GM21390 (cell line): ENCODE data around the gene DMKN.
A peak's percentile ranks its signal among the peaks of the same experiment; 100 is the strongest.
"Not testable (repeated sequence)": the region's sequence is repeated elsewhere in the genome, so short reads cannot be mapped to it uniquely, and the experiment has no call there.

Experiments
- ATAC-seq: cut with Tn5 transposase; IDR thresholded peaks from one replicate; pipeline ENCODE4 v1.9.1; 2021; ENCODE audit not compliant: unreplicated experiment

DMKN gene

DNA sequence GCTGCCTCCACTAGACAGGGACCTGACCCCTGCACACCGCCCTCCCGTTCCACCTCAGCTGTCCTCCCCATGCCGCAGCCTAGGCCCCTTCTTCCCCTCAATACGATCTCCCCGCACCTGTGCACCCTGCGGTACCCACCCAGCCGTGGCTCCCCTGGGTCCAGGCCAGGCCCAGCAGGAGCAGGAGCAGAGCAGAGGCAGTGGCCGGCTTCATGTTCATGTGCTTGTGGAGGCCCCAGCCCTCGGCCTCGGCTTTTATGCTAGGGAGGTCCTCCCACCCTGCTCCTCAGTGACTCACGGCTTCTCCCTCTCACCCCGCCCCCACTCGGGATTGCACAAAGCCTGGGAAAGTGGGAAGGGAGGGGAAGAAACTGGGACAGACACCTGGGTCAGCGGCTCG, 11.8 kb downstream of the DMKN start:
- no peak for ATAC-seq

GRCh38 chr19:35500611-35501010, 12.8 kb downstream of the DMKN start:
- ATAC-seq = no peak

- no peak for ATAC-seq
Observed at GRCh38 chr19:35498984-35499527, 14.4 kb downstream of the DMKN start.

- no peak for ATAC-seq
Observed at GRCh38 chr19:35498220-35498619, 15.2 kb downstream of the DMKN start.

GRCh38 chr19:35497406-35497805, 16.0 kb downstream of the DMKN start:
- ATAC-seq = no peak

- no peak for ATAC-seq
Observed at GRCh38 chr19:35495107-35496064, 18.1 kb downstream of the DMKN start.

- no peak for ATAC-seq
Observed at GRCh38 chr19:35493971-35494370, 19.5 kb downstream of the DMKN start.

- ATAC-seq = no peak
Observed at GRCh38 chr19:35491836-35492360, 21.6 kb downstream of the DMKN start.

- no peak for ATAC-seq
Observed at GRCh38 chr19:35490364-35490763, 23.1 kb downstream of the DMKN start, which contains the start of gene KRTDAP. Gene KRTDAP (minus strand): TSS chr19:35490464. CDS start chr19:35490442, 22 bp downstream.

DNA sequence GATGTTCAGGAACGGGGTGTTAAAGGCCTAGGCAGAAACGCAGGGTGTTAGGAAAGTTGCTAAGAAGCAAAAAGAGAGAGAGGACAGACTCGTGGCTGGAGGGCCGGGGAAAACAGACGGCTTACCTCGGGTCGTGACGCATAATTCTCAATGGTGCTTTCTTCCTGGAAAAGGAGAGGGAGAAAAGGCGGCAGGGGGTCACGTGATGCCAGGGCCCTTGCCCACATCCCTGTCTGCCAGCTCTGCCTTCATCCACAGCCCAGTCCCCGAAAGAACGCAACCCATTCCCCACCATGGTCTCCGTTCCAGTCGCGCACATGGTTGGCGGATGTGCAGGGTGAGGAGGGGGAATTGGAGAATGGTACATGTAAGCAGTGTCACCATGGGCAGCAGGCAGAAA, 24.8 kb downstream of the DMKN start:
- no peak for ATAC-seq

DNA sequence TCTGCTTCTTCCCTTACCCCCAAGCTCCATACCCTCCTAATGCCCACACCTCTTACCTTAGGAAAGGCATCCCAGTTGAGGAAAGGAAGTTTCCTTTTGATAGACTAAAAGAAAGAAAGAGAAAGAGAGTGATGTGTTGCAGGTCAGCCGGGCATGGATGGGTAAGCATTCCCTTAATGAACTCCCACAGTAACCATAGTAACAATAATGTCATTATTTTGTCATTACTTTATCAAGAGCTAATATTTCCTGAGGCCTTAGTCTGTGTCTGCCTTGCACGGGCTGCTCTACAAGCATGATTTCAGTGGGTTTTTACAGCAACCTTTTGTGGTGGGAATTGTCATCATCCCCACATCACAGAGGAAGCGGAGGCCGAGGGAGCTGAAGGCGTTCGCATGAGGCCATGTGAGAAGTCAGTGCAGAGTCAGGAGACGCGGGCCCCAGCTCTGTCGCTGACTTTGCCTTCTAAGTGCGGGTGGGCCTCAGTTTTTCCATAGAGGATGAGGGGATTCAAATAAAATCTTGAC, 25.7 kb downstream of the DMKN start:
- no peak for ATAC-seq

GRCh38 chr19:35486268-35486708, 27.2 kb downstream of the DMKN start:
- no peak for ATAC-seq

- peak; percentile 66 for ATAC-seq
Observed at GRCh38 chr19:35484252-35485036, 29.0 kb downstream of the DMKN start.

DNA sequence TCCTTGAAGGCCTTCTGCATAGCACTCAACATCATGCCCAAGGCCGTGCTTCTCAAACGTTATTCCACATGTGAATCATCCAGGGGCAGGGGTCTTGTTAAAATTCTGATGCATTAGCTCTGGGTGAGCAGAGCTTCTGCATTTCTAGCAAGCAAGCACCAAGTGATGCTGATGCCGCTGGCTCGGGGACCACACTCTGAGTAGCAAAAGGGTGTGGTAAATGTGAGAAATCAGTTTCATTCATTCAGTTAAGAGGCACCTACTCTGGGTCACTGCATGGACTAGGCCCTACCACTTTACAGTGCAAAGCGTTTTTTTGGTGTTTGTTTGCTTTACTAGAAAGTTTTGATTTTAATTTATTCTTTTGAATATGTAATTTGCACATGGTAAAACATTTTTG, 30.4 kb downstream of the DMKN start:
- no peak for ATAC-seq

DNA sequence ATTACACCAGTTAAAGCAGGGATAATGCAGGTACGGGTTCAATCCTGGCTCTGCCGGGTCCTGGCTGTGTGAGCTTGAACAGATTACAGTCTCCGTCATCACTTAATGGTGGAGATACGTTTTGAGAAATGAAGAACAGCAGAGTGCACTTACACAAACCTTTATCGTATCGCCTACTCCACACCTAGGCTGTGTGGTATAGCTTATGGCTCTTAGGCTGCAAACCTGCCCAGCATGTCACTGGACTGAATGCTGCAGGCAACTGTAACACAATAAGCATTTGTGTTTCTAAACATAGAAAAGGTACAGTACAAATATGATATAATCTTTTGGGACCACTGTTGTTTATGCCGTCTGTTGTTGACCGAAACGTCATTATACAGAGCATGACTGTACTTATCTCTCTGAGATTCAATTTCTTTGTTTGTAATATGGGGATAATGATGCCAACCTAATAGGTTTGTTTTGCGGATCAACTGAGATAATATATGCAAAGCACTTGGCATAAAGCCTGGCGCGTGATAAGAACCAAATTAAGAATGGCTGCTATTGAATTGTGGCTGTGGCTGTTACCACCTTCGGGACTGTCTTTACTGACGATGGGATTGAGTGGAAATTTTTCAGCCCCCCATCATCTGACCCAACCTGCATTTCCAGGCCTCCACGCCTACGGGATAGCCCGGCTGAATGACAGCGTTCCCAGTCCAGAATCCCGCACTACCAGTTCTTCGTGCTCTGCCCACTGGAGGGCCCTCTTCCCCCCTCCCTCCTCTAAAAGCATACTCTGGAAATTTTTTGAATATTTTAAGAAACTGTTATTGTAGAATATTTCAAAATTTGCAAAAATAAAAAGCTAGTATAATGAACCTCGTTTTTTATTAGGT, 34.4 kb downstream of the DMKN start:
- no peak for ATAC-seq

DNA sequence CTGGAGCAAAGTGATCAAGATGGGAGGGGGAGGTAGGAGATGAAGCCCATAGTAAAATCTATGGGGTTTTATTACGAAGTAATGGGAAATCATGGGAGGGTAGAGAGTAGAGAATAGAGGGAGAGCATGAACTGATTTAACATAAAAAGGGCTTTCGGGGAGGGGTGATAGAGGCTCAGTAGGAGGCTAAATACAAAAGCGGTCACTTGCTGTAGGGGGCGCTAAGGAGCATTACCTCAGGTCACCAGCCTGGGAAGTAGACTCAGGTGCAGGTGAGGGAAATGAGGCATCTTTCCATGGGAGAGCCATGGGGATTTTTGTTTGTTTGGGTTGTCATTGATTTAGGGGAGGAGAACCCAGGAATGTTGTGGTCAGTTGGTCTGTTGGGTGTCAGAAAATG, 37.3 kb downstream of the DMKN start:
- no peak for ATAC-seq

DNA sequence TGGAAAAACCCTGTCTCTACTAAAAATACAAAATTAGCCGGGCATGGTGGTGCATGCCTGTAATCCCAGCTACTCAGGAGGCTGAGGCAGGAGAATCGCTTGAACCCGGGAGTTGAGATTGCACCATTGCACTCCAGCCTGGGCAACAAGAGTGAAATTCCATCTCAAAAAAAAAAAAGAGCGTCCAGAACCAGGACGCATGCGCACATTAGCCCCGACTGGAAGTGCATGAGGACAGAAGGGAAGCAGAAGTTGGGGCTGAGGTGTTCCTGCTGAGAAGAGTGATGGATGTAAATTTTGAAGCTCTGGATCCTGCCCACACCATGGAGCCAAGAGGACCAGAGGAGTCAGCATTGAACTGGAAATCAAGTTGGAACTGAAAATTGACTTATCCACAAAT, 38.9 kb downstream of the DMKN start:
- not testable (repeated sequence) for ATAC-seq

DNA sequence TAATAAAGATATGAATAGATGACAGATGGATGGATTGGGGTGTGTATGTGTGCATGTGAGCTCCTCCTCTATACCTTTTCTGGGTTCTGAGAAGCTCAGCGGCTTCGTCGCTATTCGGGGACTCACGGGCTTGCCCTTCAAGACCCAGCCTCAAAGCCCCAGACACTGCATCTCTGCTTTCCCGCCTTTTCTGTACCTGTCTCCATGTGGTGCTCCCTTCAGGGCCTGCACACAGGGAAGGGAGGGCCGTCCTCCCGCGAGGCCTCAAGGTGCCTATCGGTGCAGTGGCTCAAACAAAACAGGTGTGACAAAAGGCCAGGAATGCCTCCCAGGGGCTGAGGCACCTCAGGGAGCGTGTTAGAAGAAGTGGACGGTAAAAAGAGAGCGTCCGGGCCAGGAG, 39.3 kb downstream of the DMKN start:
- no peak for ATAC-seq

- no peak for ATAC-seq
Observed at GRCh38 chr19:35471946-35472345, 41.5 kb downstream of the DMKN start.

- not testable (repeated sequence) for ATAC-seq
Observed at GRCh38 chr19:35471075-35471474, 42.4 kb downstream of the DMKN start.
